PFSK-1 (cell line): ENCODE results near the gene BIRC7.

Experiments used
- POLR2AphosphoS5 ChIP-seq: IDR thresholded peaks from 2 replicates; pipeline ENCODE4 v1.6.1; 2012; ENCODE audit warnings: low read depth, mild to moderate bottlenecking, control low read depth, low read length, moderate library complexity
- TF ChIP-seq, protein P1 (sequence below), 2 experiments: IDR thresholded peaks; 2 replicates each; pipeline versions ENCODE4 v1.6.1 to v1.8.0; 2011 to 2012; ENCODE audit warnings: low read depth in 2 of 2, low read length in 2 of 2, control low read depth in 1 of 2, inconsistent platforms in 1 of 2, mild to moderate bottlenecking in 1 of 2, moderate library complexity in 1 of 2; ENCODE audit not compliant: insufficient read depth in 1 of 2

- TF ChIP-seq, protein P1, sequence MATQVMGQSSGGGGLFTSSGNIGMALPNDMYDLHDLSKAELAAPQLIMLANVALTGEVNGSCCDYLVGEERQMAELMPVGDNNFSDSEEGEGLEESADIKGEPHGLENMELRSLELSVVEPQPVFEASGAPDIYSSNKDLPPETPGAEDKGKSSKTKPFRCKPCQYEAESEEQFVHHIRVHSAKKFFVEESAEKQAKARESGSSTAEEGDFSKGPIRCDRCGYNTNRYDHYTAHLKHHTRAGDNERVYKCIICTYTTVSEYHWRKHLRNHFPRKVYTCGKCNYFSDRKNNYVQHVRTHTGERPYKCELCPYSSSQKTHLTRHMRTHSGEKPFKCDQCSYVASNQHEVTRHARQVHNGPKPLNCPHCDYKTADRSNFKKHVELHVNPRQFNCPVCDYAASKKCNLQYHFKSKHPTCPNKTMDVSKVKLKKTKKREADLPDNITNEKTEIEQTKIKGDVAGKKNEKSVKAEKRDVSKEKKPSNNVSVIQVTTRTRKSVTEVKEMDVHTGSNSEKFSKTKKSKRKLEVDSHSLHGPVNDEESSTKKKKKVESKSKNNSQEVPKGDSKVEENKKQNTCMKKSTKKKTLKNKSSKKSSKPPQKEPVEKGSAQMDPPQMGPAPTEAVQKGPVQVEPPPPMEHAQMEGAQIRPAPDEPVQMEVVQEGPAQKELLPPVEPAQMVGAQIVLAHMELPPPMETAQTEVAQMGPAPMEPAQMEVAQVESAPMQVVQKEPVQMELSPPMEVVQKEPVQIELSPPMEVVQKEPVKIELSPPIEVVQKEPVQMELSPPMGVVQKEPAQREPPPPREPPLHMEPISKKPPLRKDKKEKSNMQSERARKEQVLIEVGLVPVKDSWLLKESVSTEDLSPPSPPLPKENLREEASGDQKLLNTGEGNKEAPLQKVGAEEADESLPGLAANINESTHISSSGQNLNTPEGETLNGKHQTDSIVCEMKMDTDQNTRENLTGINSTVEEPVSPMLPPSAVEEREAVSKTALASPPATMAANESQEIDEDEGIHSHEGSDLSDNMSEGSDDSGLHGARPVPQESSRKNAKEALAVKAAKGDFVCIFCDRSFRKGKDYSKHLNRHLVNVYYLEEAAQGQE (IDR thresholded peaks at IDR 0.05; ENCODE audit: insufficient read depth in 1 of 2, low read depth in 2 of 2, low read length in 2 of 2): no peak
- no peak for TF ChIP-seq POLR2AphosphoS5
These were observed 7.0 kb downstream of the BIRC7 start for GRCh38 chr20:63242736-63243135.
